Dermis blood vessel endothelial cell (primary cell): ENCODE measurements around the gene MYO7B. TPM values are rescaled to one million over a fixed set of nuclear protein-coding genes. Genes with fewer than 3 reads are reported as not detected.
A peak's percentile ranks its signal among the peaks of the same experiment; 100 is the strongest.

Source experiments
- DNase-seq: peaks from one replicate; pipeline ENCODE4 v3.0.0; 2010
- total RNA-seq: library from RNA; depleted of rRNA; stranded (reverse); fragments of >200 nt; gene quantifications from 2 replicates; pipeline ENCODE4 v1.2.3, GENCODE V29; 2014

MYO7B gene
- total RNA-seq, 1 donor from 2014 or later: not detected

GRCh38 chr2:127627740-127628571 is 92.5 kb downstream of the MYO7B start:
- no peak for DNase-seq

GRCh38 chr2:127628767-127629614 is 93.5 kb downstream of the MYO7B start:
- no peak for DNase-seq

GRCh38 chr2:127629637-127630036 is 94.2 kb downstream of the MYO7B start:
- no peak for DNase-seq

GRCh38 chr2:127630096-127630863 is 94.8 kb downstream of the MYO7B start:
- no peak for DNase-seq

GRCh38 chr2:127630864-127631540 is 95.5 kb downstream of the MYO7B start:
- no peak for DNase-seq

- DNase-seq: no peak
These were observed 96.1 kb downstream of the MYO7B start for GRCh38 chr2:127631541-127631996.

- DNase-seq: no peak
These were observed 96.6 kb downstream of the MYO7B start for GRCh38 chr2:127631997-127632581.

GRCh38 chr2:127632592-127633489 is 97.4 kb downstream of the MYO7B start:
- no peak for DNase-seq

GRCh38 chr2:127633556-127634065 is 98.1 kb downstream of the MYO7B start:
- DNase-seq: peak; percentile 47

GRCh38 chr2:127634066-127634617 is 98.7 kb downstream of the MYO7B start:
- DNase-seq: no peak

GRCh38 chr2:127634626-127635379 is 99.3 kb downstream of the MYO7B start:
- no peak for DNase-seq

GRCh38 chr2:127635380-127636237 is 100.1 kb downstream of the MYO7B start:
- DNase-seq: no peak

GRCh38 chr2:127636248-127637235 is 101.1 kb downstream of the MYO7B start:
- DNase-seq: no peak

GRCh38 chr2:127637236-127637630 is 101.8 kb downstream of the MYO7B start:
- DNase-seq: peak; percentile 45

GRCh38 chr2:127637725-127638252 is 102.3 kb downstream of the MYO7B start:
- peak; percentile 65 for DNase-seq

GRCh38 chr2:127638361-127639110 is 103.1 kb downstream of the MYO7B start:
- DNase-seq: peak; percentile 39
